AG04450 (cell line): ENCODE data around the gene BGN. TPM values are rescaled to one million over a fixed set of nuclear protein-coding genes. Genes with fewer than 3 reads are reported as not detected.

ENCODE experiments used
- CTCF ChIA-PET: fragments of 300-600, 350-600 bp; formaldehyde crosslinking; extraction: SDS; loops from one replicate; lab custom pipeline; 2022; ENCODE audit warnings: antibody characterized with exemption, inconsistent platforms; lab: Charles Lee
- POLR2A ChIA-PET: fragments of 350-600 bp; formaldehyde crosslinking; extraction: SDS; loops from one replicate; lab custom pipeline; 2021; ENCODE audit warnings: antibody characterized with exemption, inconsistent platforms; lab: Yijun Ruan, JAX
- DNase-seq: peaks from one replicate; pipeline ENCODE4 v3.0.0-alpha.2; 2011; ENCODE audit warnings: low read depth, low spot score
- H3K27ac ChIP-seq: one replicate; pipeline ENCODE4 v1.5.1; 2012; ENCODE audit warnings: low read depth, low read length, control low read depth
- H3K27me3 ChIP-seq: one replicate; pipeline ENCODE4 v1.6.0; 2012; ENCODE audit warnings: low read length; ENCODE audit not compliant: control insufficient read depth, insufficient read depth
- H3K4me3 ChIP-seq: 2 replicates; pipeline ENCODE4 v1.5.1; 2011; ENCODE audit warnings: mild to moderate bottlenecking, low read depth, low read length, control low read depth
- H3K9me3 ChIP-seq: 2 replicates; pipeline ENCODE4 v1.5.1; 2012; ENCODE audit warnings: low read length; ENCODE audit not compliant: control insufficient read depth, insufficient read depth
- CTCF ChIP-seq: IDR thresholded peaks from 2 replicates; pipeline ENCODE4 v1.5.1; 2011; ENCODE audit warnings: low read depth, low read length, control low read depth, inconsistent platforms
- polyA plus RNA-seq: library from polyadenylated mRNA; depleted of rRNA; stranded (reverse); fragments of >200 nt; gene quantifications from 2 replicates; pipeline ENCODE4 v1.2.3, GENCODE V29; 2011; rRNA removed

BGN gene
- polyA plus RNA-seq, 1 experiment, result 97.2 TPM

- no peak for DNase-seq
- no peaks in the 10 kb centered on the region for H3K9me3 ChIP-seq
- no peak overlapping the region for H3K27ac ChIP-seq
- H3K27me3 ChIP-seq, result peaks cover 11% of the 10 kb centered on the region
- ChIA-PET CTCF (interaction anchor here (2.3 kb wide), 1 partner anchor 110 kb away, joined by 9 read pairs; no protein-coding TSS in a partner anchor), POLR2A (interaction anchor here (0.6 kb wide), 1 partner anchor 88 kb away, joined by 3 read pairs; no protein-coding TSS in a partner anchor)
- TF ChIP-seq CTCF, result no peak
- no peak overlapping the region for H3K4me3 ChIP-seq
Measured at GRCh38 chrX:153557618-153558355, 63.0 kb downstream of the BGN start.

Other genes with a start within 250 kb of the BGN start
- not detected in 2 replicates for gene PNMA6F, start 173.2 kb upstream of the BGN start, polyA plus RNA-seq
- 13.7 and 15.0 TPM in 2 replicates for gene ZNF275, start 160.8 kb upstream of the BGN start, polyA plus RNA-seq
- gene PNMA6E, start 93.6 kb upstream of the BGN start, polyA plus RNA-seq, result not detected in 2 replicates
- gene ZFP92, start 83.5 kb upstream of the BGN start, polyA plus RNA-seq, result 0.02 TPM in 2 replicates
- gene TREX2, start 48.9 kb upstream of the BGN start, polyA plus RNA-seq, result not detected in 2 replicates
- gene HAUS7, start 24.4 kb upstream of the BGN start, polyA plus RNA-seq, result 13.2 and 16.5 TPM in 2 replicates
- gene ATP2B3, start 22.7 kb downstream of the BGN start, polyA plus RNA-seq, result 0.01 TPM in 1 of 2 replicates, not detected in the other
- 23.6 and 28.1 TPM in 2 replicates for gene CCNQ, start 104.2 kb downstream of the BGN start, polyA plus RNA-seq
- gene DUSP9, start 152.2 kb downstream of the BGN start, polyA plus RNA-seq, result not detected in 2 replicates
- 0.17 TPM in 1 of 2 replicates, not detected in the other for gene PNCK, start 178.8 kb downstream of the BGN start, polyA plus RNA-seq
- gene SLC6A8, start 192.9 kb downstream of the BGN start, polyA plus RNA-seq, result 6.9 and 12.3 TPM in 2 replicates
- 108 and 114 TPM in 2 replicates for gene BCAP31, start 229.4 kb downstream of the BGN start, polyA plus RNA-seq
- 4.2 and 5.8 TPM in 2 replicates for gene ABCD1, start 229.9 kb downstream of the BGN start, polyA plus RNA-seq